Kidney (tissue), 14 donors: ENCODE results near the gene ZC3HAV1L. TPM values are rescaled to one million over a fixed set of nuclear protein-coding genes. Genes with fewer than 3 reads are reported as not detected.
"Not testable (repeated sequence)": the region's sequence is repeated elsewhere in the genome, so short reads cannot be mapped to it uniquely, and the experiment has no call there.

ENCODE experiments used
- DNase-seq, 5 donors: peaks; one replicate each; pipeline ENCODE4 v3.0.0-alpha.2; 2013 to 2020
- FAIRE-seq: peaks from 2 replicates; lab custom pipeline; 2012; peaks lifted over from hg19 to GRCh38; lab: Jason Lieb, UNC
- H3K27ac ChIP-seq, 2 donors: one replicate each; pipeline ENCODE4 v1.7.0; 2013; ENCODE audit warnings: low read depth in 2 of 2, low read length in 2 of 2, inconsistent platforms in 1 of 2
- H3K27me3 ChIP-seq: one replicate; pipeline ENCODE4 v1.7.1; 2013; ENCODE audit warnings: low read length, inconsistent platforms; ENCODE audit not compliant: control insufficient read depth, insufficient read depth
- H3K36me3 ChIP-seq, 3 donors: one replicate each; pipeline versions ENCODE4 v1.7.0 to v1.7.1; 2013; ENCODE audit warnings: low read length in 3 of 3, control low read depth in 1 of 3, inconsistent platforms in 1 of 3; ENCODE audit not compliant: insufficient read depth in 3 of 3, control insufficient read depth in 2 of 3
- H3K4me1 ChIP-seq, 3 donors: one replicate each; pipeline versions ENCODE4 v1.7.0 to v1.7.1; 2013; ENCODE audit warnings: low read length in 3 of 3, inconsistent platforms in 1 of 3, low read depth in 1 of 3; ENCODE audit not compliant: control insufficient read depth in 2 of 3, insufficient read depth in 2 of 3
- H3K4me3 ChIP-seq, 3 donors: one replicate each; pipeline versions ENCODE4 v1.7.0 to v1.8.1; 2013; ENCODE audit warnings: low read length in 3 of 3, control low read depth in 1 of 3, inconsistent platforms in 1 of 3
- H3K9ac ChIP-seq, 3 donors: one replicate each; pipeline versions ENCODE4 v1.7.0 to v1.7.1; 2013; ENCODE audit warnings: low read length in 3 of 3, control low read depth in 1 of 3, inconsistent platforms in 1 of 3
- H3K9me3 ChIP-seq, 3 donors: one replicate each; pipeline versions ENCODE4 v1.7.0 to v1.7.1; 2013; ENCODE audit warnings: low read length in 3 of 3, control low read depth in 1 of 3, inconsistent platforms in 1 of 3; ENCODE audit not compliant: control insufficient read depth in 2 of 3, insufficient read depth in 1 of 3
- CTCF ChIP-seq: IDR thresholded peaks from 3 replicates; pipeline ENCODE4 v1.5.1; 2012; ENCODE audit warnings: mild to moderate bottlenecking, moderate library complexity, borderline replicate concordance; ENCODE audit not compliant: insufficient read depth; ENCODE audit errors: extremely low read depth
- intact Hi-C: fragments of 100-400 bp; cut with DNase I; formaldehyde crosslinking; loops from one replicate; pipeline ENCODE4 v1.11.1; 2022
- polyA plus RNA-seq: library from polyadenylated mRNA; stranded (reverse); fragments of 350-450 nt; fragmentation: Illumina TruSeq; extraction: RNeasy Lipid Tissue Mini Kit (QIAGEN cat#74804); gene quantifications from one replicate; pipeline ENCODE4 v1.2.3, GENCODE V29; 2014; ENCODE audit warnings: low read depth, low replicate concordance; ENCODE audit not compliant: insufficient read depth
- total RNA-seq: library from RNA; stranded (reverse); fragmentation: NEBNext Ultra II Directional; extraction: Animal tissue kit (Norgen Biotek cat#: 25700); gene quantifications from one replicate; pipeline ENCODE4 v1.2.1, GENCODE V29; 2021
- donor health status: control.
- donor health status: control.
- donor health status: control.
- donor health status: control.
- donor health status: control.
- donor health status: DM: yes; HTN: yes; CAD: no.
- donor health status: Normal renal cell carcinoma (clear cell type).

ZC3HAV1L gene
- total and polyA plus RNA-seq, 2 donors from 2014 or later, result 0.37 to 16.1 TPM

DNA sequence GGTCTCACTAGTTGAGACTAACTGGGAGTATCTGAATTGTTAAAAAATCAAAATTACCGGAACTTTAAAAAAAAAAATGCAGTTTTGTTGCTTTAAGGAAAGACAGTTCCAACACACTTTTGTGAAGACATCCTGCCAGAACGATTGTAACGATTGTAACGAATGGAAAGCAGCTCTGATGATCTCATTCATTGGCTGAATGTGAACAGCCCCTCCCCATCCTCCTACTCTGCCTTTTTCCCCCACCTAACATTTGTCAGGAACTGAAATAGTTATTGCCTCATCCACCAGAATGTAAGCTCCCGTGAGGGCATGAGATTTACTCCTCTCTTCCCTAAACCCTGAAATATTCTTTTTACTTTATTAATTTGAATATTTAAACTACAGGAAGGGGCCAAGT lies 23.1 kb upstream of the ZC3HAV1L start:
- Histone ChIP-seq H3K4me3 (no peak overlapping the region), H3K9ac (no peak overlapping the region), H3K36me3 (peaks cover 0 to 38% (median 26%) of the 10 kb centered on the region in 3 donors), H3K4me1 (no peaks in the 10 kb centered on the region), H3K9me3 (no peaks in the 10 kb centered on the region), H3K27ac (peak overlapping the region in 1 of 2 donors; percentile 27), H3K27me3 (no peaks in the 10 kb centered on the region)
- no peak for FAIRE-seq
- intact Hi-C loops, result no loop called here
- DNase-seq, result peak in 1 of 5 donors; percentile 49
- TF ChIP-seq CTCF, result no peak

DNA sequence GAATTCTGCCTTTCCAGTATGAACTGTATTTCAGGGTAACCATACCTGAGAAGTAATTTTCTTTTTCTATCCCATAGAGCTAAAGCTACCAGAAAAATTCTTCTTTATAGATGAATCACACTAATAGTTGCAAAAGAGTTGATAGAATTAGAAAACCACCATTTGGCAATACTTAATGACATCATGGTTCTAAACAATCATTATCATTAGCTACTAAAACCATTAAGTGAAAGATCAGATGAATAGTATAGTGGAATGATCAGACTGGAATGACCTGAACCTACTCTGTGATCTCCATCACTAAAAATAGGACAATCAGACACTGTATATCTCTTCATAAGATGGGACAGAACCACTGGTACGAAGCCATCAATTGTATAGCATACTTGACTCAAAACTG lies 19.8 kb upstream of the ZC3HAV1L start:
- Histone ChIP-seq H3K27ac (no peak overlapping the region), H3K27me3 (no peaks in the 10 kb centered on the region), H3K4me1 (no peaks in the 10 kb centered on the region), H3K36me3 (peaks cover 3 to 27% (median 19%) of the 10 kb centered on the region in 3 donors), H3K4me3 (no peak overlapping the region), H3K9me3 (no peaks in the 10 kb centered on the region), H3K9ac (no peak overlapping the region)
- intact Hi-C loops, result no loop called here
- DNase-seq, result no peak
- TF ChIP-seq CTCF, result no peak
- FAIRE-seq, result no peak

DNA sequence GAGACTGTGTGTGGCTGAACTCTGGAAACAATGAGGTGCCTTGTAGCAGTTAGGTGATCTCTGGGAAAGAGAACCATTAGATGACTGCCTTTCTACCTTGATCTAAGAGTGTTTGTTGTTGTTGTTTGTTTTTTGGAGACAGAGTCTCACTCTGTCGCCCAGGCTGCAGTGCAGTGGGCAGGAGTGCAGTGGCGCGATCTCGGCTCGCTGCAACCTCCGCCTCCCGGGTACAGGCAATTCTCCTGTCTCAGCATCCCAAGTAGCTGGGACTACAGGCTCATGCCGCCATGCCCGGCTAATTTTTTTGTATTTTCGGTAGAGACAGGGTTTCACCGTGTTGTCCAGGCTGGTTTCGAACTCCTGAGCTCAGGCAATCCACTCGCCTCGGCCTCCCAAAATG lies 18.8 kb upstream of the ZC3HAV1L start:
- intact Hi-C loops, H3K4me3 ChIP-seq, FAIRE-seq, H3K9me3 ChIP-seq, H3K27me3 ChIP-seq, H3K4me1 ChIP-seq, DNase-seq, H3K9ac ChIP-seq, H3K27ac ChIP-seq: not testable (repeated sequence)
- peaks cover 3 to 30% (median 21%) of the 10 kb centered on the region in 3 donors for H3K36me3 ChIP-seq

DNA sequence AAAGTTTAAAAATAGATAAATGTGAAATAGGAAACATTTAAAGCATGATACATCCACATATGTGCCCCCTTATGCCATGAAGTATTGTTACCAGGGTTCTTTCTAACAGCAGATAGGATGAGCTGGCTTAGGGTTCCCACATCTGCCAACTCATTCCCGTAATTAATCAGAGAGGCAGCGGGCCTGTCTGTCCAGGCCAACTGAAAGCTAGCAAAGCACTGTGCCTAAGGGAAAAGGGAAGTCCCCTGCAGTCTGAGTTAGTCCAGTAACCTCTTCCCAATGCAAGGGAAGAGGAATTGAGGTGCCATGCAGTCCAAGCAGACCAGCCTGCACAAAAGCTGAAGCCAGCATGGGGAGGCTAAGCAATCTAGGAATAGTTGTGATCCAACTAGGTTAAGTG lies 18.3 kb upstream of the ZC3HAV1L start:
- DNase-seq (no peak), FAIRE-seq (no peak)
- Histone ChIP-seq H3K27ac (no peak overlapping the region), H3K9ac (no peak overlapping the region), H3K9me3 (no peaks in the 10 kb centered on the region), H3K36me3 (peaks cover 3 to 33% (median 25%) of the 10 kb centered on the region in 3 donors), H3K27me3 (no peaks in the 10 kb centered on the region), H3K4me3 (no peak overlapping the region), H3K4me1 (no peaks in the 10 kb centered on the region)
- intact Hi-C loops, result no loop called here
- no peak for TF ChIP-seq CTCF
